ENCODE results near the gene DNAAF2.

- TF ChIP-seq CTCF (IDR thresholded peaks at IDR 0.05; ENCODE audit: poor library complexity), result no peak
- TF ChIP-seq EZH2 (IDR thresholded peaks at IDR 0.05; ENCODE audit: borderline replicate concordance), result no peak
- TF ChIP-seq EZH2phosphoT487 (IDR thresholded peaks at IDR 0.05; ENCODE audit: low read depth, severe bottlenecking, unreplicated experiment), result no peak
These were observed 52.7 kb downstream of the DNAAF2 start for GRCh38 chr14:49582113-49582977.

Measured in hepatocyte (in vitro differentiated cells).